ENCODE measurements around the gene PKDCC.

The PKDCC gene

GRCh38 chr2:42105330-42106256 is 57.8 kb downstream of the PKDCC start:
- in situ Hi-C loops (cut with HindIII; ENCODE audit: low pct_ligation_motif_present, low sequenced_read_pairs), result loop anchor here (25.0 kb wide), 1 partner anchor 207 kb away; no protein-coding TSS in a partner anchor
- peak; percentile 30 for DNase-seq
- H3K27ac ChIP-seq, result no peak overlapping the region
- no peak overlapping the region for H3K4me3 ChIP-seq (ENCODE audit: low read depth, low read length)
- H3K36me3 ChIP-seq (replicated peaks), result no peaks in the 10 kb centered on the region
- TF ChIP-seq, protein P1, sequence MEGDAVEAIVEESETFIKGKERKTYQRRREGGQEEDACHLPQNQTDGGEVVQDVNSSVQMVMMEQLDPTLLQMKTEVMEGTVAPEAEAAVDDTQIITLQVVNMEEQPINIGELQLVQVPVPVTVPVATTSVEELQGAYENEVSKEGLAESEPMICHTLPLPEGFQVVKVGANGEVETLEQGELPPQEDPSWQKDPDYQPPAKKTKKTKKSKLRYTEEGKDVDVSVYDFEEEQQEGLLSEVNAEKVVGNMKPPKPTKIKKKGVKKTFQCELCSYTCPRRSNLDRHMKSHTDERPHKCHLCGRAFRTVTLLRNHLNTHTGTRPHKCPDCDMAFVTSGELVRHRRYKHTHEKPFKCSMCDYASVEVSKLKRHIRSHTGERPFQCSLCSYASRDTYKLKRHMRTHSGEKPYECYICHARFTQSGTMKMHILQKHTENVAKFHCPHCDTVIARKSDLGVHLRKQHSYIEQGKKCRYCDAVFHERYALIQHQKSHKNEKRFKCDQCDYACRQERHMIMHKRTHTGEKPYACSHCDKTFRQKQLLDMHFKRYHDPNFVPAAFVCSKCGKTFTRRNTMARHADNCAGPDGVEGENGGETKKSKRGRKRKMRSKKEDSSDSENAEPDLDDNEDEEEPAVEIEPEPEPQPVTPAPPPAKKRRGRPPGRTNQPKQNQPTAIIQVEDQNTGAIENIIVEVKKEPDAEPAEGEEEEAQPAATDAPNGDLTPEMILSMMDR (IDR thresholded peaks at IDR 0.05; ENCODE audit: low read depth, low read length, missing control alignments), result no peak
- no peaks in the 10 kb centered on the region for H3K27me3 ChIP-seq (replicated peaks)

GRCh38 chr2:42106257-42106816 is 58.5 kb downstream of the PKDCC start:
- H3K4me3 ChIP-seq (ENCODE audit: low read depth, low read length), result no peak overlapping the region
- in situ Hi-C loops (cut with HindIII; ENCODE audit: low pct_ligation_motif_present, low sequenced_read_pairs), result loop anchor here (25.0 kb wide), 1 partner anchor 206 kb away; no protein-coding TSS in a partner anchor

DNA sequence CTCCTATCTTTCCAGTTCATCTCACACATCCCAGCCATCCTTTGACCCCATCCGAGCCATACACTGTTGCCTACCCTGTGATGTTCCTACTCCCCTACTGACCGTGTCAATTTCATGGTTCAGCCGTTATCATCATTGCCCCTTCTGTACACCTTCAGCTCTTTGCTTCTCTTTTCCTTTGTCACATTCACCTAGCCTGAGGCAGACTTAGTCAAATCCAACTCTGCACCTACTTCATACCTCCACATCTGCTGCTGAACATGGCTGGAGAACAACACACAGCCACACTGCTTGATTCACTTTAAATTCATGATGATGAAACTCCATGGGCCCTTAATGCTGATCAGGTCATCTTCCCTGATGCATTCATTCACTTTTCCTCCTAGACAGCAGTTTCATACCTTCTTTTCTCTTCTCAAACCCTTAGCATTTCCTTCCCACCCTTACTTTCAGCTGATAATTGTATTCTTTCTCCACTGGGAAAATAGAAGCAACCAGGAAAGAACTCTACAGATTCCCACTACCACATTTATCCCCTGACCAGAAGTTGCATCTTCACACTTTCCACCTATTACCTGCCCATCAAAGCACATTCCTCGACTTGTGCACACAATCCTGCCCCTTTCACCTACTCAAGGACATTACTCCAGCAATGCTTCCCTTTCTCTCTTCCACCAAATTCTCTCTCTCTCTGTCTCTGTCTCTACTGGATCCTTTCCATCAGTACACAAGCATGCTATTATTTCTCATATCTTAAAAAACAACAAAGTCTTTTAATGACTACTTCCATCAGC is 59.6 kb downstream of the PKDCC start:
- TF ChIP-seq, protein P1 (IDR thresholded peaks at IDR 0.05; ENCODE audit: low read depth, low read length, missing control alignments), result no peak
- no peak for DNase-seq
- H3K27ac ChIP-seq, result no peak overlapping the region
- in situ Hi-C loops (cut with HindIII; ENCODE audit: low pct_ligation_motif_present, low sequenced_read_pairs), result loop anchor here (25.0 kb wide), 1 partner anchor 205 kb away; no protein-coding TSS in a partner anchor
- H3K4me3 ChIP-seq (ENCODE audit: low read depth, low read length), result no peak overlapping the region
- H3K36me3 ChIP-seq (replicated peaks), result no peaks in the 10 kb centered on the region
- no peaks in the 10 kb centered on the region for H3K27me3 ChIP-seq (replicated peaks)

More at GRCh38 chr2:42106257-42106816, 58.5 kb downstream of the PKDCC start:
- Histone ChIP-seq H3K27ac (no peak overlapping the region), H3K36me3 (replicated peaks) (no peaks in the 10 kb centered on the region), H3K27me3 (replicated peaks) (no peaks in the 10 kb centered on the region)
- no peak for DNase-seq
- TF ChIP-seq, protein P1 (IDR thresholded peaks at IDR 0.05; ENCODE audit: low read depth, low read length, missing control alignments), result no peak

All from brain microvascular endothelial cell (primary cell).